Astrocyte of the spinal cord (primary cell): ENCODE results near the gene RAB7B.

Experiments used
- DNase-seq: peaks from one replicate; pipeline ENCODE4 v3.0.0; 2011; ENCODE audit warnings: low read depth, low spot score
- H3K4me3 ChIP-seq: 2 replicates; pipeline ENCODE4 v1.5.1; 2011; ENCODE audit warnings: low read depth, mild to moderate bottlenecking, low read length, moderate library complexity
- in situ Hi-C: cut with HindIII; loops from 2 replicates; pipeline ENCODE4 v1.10.0; 2017; ENCODE audit warnings: low sequenced_read_pairs
- TF ChIP-seq, protein P1 (sequence below): IDR thresholded peaks from 2 replicates; pipeline ENCODE4 v1.5.1; 2012; ENCODE audit warnings: low read depth, mild to moderate bottlenecking, low read length, inconsistent platforms

RAB7B gene

DNA sequence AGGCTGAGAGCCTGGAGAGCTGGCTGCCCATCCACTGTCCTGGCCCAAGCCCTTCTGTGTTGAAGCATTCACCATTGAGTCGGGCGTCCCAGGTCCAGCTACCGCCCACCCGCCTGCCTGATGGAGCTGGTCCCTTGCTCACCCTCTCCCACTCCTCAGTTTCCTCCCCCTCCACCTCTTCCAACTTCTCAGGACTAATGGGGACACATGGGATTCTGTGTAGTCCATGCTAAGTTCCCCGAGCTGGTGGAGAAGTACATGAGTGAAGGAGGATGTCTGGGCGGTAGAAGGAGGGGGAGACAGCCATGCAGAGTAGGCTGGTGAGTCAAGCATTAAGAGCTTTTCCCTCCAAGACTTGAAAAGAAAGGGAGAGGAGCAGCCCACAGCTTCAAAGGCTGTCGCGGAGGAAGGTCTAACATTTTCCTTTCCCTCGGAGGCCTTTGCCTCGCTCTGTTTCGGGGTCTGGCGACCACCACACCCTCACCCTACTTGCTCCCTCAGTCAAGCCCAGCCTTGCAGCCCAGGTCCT, 60.5 kb downstream of the RAB7B start:
- DNase-seq, result no peak
- H3K4me3 ChIP-seq, result no peak overlapping the region
- in situ Hi-C loops, result no loop called here
- TF ChIP-seq, protein P1, sequence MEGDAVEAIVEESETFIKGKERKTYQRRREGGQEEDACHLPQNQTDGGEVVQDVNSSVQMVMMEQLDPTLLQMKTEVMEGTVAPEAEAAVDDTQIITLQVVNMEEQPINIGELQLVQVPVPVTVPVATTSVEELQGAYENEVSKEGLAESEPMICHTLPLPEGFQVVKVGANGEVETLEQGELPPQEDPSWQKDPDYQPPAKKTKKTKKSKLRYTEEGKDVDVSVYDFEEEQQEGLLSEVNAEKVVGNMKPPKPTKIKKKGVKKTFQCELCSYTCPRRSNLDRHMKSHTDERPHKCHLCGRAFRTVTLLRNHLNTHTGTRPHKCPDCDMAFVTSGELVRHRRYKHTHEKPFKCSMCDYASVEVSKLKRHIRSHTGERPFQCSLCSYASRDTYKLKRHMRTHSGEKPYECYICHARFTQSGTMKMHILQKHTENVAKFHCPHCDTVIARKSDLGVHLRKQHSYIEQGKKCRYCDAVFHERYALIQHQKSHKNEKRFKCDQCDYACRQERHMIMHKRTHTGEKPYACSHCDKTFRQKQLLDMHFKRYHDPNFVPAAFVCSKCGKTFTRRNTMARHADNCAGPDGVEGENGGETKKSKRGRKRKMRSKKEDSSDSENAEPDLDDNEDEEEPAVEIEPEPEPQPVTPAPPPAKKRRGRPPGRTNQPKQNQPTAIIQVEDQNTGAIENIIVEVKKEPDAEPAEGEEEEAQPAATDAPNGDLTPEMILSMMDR, result no peak

DNA sequence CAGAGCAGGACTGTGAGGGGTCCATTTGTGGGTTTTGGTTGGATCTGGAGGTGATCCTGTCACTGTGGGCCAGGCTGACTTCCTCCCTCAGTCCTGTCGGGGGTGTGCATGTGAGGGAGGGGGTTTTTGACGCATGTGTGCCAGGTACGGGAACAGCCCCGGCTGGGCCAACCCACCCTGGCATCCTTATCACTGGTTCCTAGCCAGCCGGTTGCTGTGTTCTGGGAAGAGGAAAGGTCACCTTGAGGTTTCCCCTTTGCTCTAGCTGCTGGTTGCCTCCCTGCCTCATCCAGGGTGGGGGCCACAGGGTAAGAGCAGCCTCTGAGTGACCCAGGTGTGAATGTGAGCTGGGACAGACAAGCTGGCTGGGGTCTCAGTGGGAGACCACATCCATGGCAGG, 62.5 kb downstream of the RAB7B start:
- in situ Hi-C loops, result no loop called here
- DNase-seq, result no peak
- TF ChIP-seq, protein P1, result no peak
- no peak overlapping the region for H3K4me3 ChIP-seq

DNA sequence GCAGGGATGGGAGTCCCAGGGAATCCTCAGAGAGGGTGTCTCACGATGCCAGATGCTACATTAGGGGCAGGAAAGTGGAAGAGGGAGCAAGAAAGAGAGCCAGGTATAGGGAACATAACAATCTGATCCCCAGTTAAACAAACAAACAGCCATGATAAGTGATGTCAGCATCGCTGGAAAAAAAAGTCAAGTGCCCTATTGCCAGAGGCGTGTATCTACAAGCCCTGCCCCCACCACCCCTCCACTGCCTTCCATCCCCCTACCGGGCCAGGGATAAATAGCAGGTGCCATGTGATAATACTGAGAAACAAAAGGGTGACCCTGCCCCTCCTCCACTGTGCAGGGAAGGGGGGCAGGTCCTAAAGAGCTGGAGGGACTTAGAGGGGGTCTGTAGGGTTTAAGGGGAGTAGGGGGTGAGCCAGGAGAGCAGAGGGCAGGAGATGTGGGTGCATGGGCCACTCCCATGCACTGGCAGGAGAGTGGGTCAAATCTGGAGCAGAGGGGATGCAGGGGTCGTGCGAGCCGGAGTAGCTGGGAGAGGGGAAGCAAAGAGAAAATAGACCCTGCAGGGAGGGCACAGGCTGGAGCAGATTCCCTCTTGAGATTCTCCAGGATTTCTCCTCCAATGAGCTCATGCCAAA, 63.4 kb downstream of the RAB7B start:
- no peak overlapping the region for H3K4me3 ChIP-seq
- no peak for DNase-seq
- TF ChIP-seq, protein P1, result peak; percentile 26
- in situ Hi-C loops, result no loop called here

DNA sequence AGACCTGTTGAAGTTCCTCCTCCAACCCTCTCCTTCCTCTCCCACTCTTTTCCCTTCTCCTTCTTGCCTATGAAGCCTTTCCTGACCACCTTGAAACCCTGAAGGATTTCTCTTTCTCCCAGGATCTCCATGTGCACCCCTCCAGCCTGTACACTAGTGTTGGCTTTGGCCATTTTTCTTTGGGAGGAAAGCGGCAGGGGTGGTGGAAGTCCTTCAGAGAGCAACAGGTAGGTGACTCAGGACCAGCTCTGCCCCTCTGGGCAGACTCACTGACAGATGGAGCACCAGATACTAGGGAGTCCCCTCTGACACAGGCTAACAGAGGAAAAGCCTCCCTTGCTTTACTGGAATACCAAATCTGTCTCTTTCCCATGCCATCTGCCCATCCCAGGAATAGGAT, 64.5 kb downstream of the RAB7B start:
- no peak for DNase-seq
- no peak overlapping the region for H3K4me3 ChIP-seq
- in situ Hi-C loops, result no loop called here
- TF ChIP-seq, protein P1, result no peak

DNA sequence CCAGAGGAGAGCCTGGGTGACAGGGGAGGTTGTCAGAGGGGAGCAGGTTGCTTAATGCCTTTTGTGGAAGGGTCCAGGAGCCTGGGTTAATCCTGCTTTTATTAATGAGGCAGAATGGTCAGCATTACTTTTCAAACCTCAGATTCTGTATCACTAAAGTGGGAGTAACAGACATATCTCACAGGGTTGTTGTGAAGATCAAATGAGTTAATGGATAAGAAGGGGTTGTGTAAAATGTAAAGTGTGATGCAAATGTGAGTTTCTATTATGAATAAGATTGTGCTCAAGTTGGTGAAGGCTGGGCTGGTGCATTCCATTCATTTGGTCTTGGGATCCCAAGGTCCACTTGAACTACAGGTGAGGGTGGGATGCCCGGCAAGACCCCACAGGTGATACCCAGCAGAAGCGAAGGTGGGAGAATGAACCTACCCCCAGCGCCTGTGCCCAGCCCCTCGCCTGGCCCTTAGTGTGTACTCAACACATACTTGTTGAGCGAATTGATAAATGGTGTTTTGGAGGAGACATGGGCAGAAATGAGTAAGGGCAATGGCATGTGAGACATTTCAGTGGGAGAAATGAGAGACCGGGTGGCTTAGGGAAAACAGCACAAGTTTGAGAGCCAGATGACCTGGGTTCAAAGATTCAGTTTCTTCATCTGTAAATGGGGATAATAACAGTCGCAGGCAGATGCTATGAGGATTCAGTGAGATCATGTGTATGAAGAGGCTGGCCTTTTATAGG, 66.2 kb downstream of the RAB7B start:
- DNase-seq, result peak; percentile 46
- TF ChIP-seq, protein P1, result no peak
- no peak overlapping the region for H3K4me3 ChIP-seq
- in situ Hi-C loops, result no loop called here

DNA sequence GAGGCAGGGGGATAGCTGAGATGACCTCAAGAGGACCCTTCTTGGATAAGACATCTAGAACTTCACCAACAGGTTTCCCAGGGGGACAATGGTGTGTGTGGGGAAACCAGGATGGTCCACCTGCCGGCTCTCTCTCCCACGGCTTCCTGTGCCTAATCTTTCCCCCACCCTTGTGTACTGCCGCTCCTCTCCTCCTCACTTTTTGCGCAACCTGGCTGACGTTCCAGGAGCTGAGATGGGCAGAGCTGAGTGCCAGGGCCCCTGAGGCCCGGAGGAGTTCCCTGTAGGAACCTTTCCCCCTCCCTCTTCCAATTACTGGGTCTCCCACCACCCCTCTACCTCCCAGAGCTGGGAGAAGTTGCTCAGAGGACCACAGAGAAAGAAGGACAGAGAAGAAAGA, 66.9 kb downstream of the RAB7B start:
- in situ Hi-C loops, result no loop called here
- TF ChIP-seq, protein P1, result no peak
- DNase-seq, result no peak
- no peak overlapping the region for H3K4me3 ChIP-seq
